ENCODE measurements around the gene ATP6V0A4. TPM values are rescaled to one million over a fixed set of nuclear protein-coding genes. Genes with fewer than 3 reads are reported as not detected.
A peak's percentile ranks its signal among the peaks of the same experiment; 100 is the strongest.

The ATP6V0A4 gene
- total and polyA plus RNA-seq, 2 donors = 0.24 to 1.8 TPM

DNA sequence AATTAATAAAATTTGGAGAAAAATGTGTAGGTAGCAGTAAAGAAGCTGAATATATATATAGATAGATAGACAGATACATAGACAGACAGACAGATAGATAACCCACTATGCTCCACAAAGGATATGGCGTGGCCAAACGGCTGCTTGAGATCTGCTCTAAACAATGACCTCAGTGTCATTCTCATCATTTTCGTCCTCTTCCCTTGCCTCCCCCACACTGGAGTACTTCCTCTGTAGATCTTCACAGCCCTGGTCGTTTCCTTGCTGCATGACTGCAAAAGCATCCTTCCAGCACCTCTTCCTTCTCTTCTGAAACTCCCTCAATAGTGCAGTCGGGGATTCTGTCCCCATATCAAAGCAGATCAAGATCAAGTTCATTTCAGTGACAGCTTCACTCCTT lies 35.6 kb upstream of the ATP6V0A4 start:
- Histone ChIP-seq H3K27ac (ENCODE audit: low read depth in 1 of 2, low read length in 1 of 2) (no peak overlapping the region), H3K27me3 (ENCODE audit: control insufficient read depth in 2 of 2, insufficient read depth in 1 of 2, low read length in 1 of 2) (no peaks in the 10 kb centered on the region), H3K4me3 (ENCODE audit: low read length in 2 of 2) (no peak overlapping the region), H3K9me3 (ENCODE audit: control insufficient read depth in 2 of 2, insufficient read depth in 1 of 2, low read length in 1 of 2) (no peaks in the 10 kb centered on the region), H3K4me1 (ENCODE audit: control insufficient read depth in 2 of 2, insufficient read depth in 2 of 2, low read length in 2 of 2) (no peaks in the 10 kb centered on the region), H3K36me3 (ENCODE audit: control insufficient read depth in 2 of 2, insufficient read depth in 2 of 2, low read length in 1 of 2) (no peaks in the 10 kb centered on the region)
- DNase-seq (ENCODE audit: low read depth in 6 of 9, low spot score in 9 of 9) = no peak
- WGBS = 84% methylated on average over 5 of the region's 5 CpGs

DNA sequence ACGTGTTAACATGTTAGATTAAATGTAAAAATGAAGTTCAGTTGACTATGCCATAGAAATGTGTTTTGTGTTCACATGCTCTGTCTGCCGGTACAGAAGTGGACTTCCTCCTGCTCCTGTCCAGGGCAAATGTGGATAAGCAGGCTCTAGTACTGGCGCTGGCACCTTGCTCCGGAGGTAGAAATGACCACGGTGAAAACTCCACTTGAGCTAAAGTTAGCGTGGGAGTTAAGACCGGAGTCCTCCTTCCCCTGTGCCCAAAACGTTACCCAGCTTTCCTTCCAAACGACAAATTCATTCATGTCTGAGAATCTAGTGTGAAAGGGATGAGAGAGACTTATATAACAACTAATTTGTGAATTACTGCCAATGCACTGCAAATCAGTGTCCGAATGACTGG lies 35.0 kb upstream of the ATP6V0A4 start:
- Histone ChIP-seq H3K4me3 (ENCODE audit: low read length in 2 of 2) (no peak overlapping the region), H3K27ac (ENCODE audit: low read depth in 1 of 2, low read length in 1 of 2) (no peak overlapping the region), H3K4me1 (ENCODE audit: control insufficient read depth in 2 of 2, insufficient read depth in 2 of 2, low read length in 2 of 2) (no peaks in the 10 kb centered on the region), H3K27me3 (ENCODE audit: control insufficient read depth in 2 of 2, insufficient read depth in 1 of 2, low read length in 1 of 2) (no peaks in the 10 kb centered on the region), H3K36me3 (ENCODE audit: control insufficient read depth in 2 of 2, insufficient read depth in 2 of 2, low read length in 1 of 2) (no peaks in the 10 kb centered on the region), H3K9me3 (ENCODE audit: control insufficient read depth in 2 of 2, insufficient read depth in 1 of 2, low read length in 1 of 2) (no peaks in the 10 kb centered on the region)
- DNase-seq (ENCODE audit: low read depth in 6 of 9, low spot score in 9 of 9) = no peak
- 94% methylated on average over 10 of the region's 10 CpGs for WGBS

DNA sequence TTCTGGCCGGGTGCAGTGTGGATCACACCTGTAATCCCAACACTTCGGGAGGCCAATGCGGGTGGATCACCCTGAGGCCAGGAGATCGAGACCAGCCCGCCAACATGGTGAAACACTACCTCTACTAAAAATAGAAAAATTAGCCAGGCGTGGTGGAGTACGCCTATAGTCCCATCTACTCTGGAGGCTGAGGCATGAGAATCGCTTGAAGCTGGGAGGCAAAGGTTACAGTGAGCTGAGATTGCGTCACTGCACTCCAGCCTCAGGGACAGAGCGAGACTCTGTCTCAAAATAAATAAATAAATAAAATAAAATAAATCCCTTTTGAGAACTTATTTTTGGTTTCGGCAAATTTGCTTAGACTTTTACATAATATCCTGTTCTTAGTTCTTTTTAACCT lies 31.3 kb upstream of the ATP6V0A4 start:
- Histone ChIP-seq H3K36me3 (ENCODE audit: control insufficient read depth in 2 of 2, insufficient read depth in 2 of 2, low read length in 1 of 2) (no peaks in the 10 kb centered on the region), H3K4me1 (ENCODE audit: control insufficient read depth in 2 of 2, insufficient read depth in 2 of 2, low read length in 2 of 2) (peaks cover 0 to 5% of the 10 kb centered on the region in 2 donors), H3K27me3 (ENCODE audit: control insufficient read depth in 2 of 2, insufficient read depth in 1 of 2, low read length in 1 of 2) (no peaks in the 10 kb centered on the region), H3K9me3 (ENCODE audit: control insufficient read depth in 2 of 2, insufficient read depth in 1 of 2, low read length in 1 of 2) (peaks cover 0 to 4% of the 10 kb centered on the region in 2 donors), H3K4me3 (ENCODE audit: low read length in 2 of 2) (no peak overlapping the region), H3K27ac (ENCODE audit: low read depth in 1 of 2, low read length in 1 of 2) (no peak overlapping the region)
- 95% methylated on average over 11 of the region's 11 CpGs for WGBS
- DNase-seq (ENCODE audit: low read depth in 6 of 9, low spot score in 9 of 9) = no peak

DNA sequence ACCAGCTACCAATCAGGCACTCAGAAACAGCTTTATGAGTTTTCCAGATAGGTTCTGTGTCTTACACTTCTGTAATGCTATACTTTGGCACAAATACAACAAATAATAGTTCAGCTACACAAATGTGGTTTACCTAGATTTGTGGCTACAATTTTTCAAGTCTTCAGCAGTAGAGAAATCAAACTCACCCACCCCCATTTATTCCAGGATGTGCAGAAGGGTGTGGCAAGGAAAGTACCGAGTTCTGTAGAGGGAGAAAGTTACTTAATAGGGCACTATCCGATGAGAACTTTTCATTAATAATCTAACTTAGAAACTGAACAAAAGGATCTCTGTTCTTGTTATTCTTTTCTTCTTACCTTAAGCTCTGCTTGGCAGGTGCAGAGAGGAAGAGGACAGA lies 30.3 kb upstream of the ATP6V0A4 start:
- H3K27ac ChIP-seq (ENCODE audit: low read depth in 1 of 2, low read length in 1 of 2) = no peak overlapping the region
- H3K4me3 ChIP-seq (ENCODE audit: low read length in 2 of 2) = no peak overlapping the region
- peaks cover 0 to 4% of the 10 kb centered on the region in 2 donors for H3K9me3 ChIP-seq (ENCODE audit: control insufficient read depth in 2 of 2, insufficient read depth in 1 of 2, low read length in 1 of 2)
- no peak for DNase-seq (ENCODE audit: low read depth in 6 of 9, low spot score in 9 of 9)
- peaks cover 0 to 5% of the 10 kb centered on the region in 2 donors for H3K4me1 ChIP-seq (ENCODE audit: control insufficient read depth in 2 of 2, insufficient read depth in 2 of 2, low read length in 2 of 2)
- no peaks in the 10 kb centered on the region for H3K27me3 ChIP-seq (ENCODE audit: control insufficient read depth in 2 of 2, insufficient read depth in 1 of 2, low read length in 1 of 2)
- WGBS = 90% methylated on average over 2 of the region's 2 CpGs
- no peaks in the 10 kb centered on the region for H3K36me3 ChIP-seq (ENCODE audit: control insufficient read depth in 2 of 2, insufficient read depth in 2 of 2, low read length in 1 of 2)

DNA sequence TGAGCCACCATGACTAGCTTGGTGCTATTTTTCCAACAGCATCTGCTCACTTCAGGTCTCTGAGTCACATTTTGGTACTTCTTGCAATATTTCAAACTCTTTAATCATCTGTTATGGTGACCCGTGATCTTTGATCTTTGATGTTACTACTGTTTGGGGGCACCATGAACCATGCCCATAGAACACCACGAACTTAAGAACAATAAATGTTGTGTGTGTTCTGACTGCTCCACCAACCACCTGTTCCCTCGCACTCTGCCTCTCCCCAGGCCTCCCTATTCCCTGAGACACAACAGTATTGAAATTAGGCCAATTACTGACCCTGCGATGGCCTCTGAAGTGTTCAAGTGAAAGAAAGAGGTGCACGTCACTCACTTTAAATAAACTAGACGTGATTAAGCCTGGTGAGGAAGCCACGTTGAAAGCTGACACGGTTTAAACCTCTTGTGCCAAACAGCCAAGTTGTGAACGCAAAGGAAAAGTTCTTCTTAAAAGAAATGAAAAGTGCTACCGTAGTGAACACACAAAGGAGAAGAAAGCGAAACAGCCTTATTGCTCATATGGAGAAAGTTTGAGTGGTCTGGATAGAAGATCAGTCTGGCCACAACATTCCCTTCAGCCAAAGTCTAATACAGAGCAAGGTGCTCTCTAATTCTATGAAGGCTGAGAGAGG lies 27.2 kb upstream of the ATP6V0A4 start:
- no peak overlapping the region for H3K4me3 ChIP-seq (ENCODE audit: low read length in 2 of 2)
- no peaks in the 10 kb centered on the region for H3K27me3 ChIP-seq (ENCODE audit: control insufficient read depth in 2 of 2, insufficient read depth in 1 of 2, low read length in 1 of 2)
- 87% methylated on average over 11 of the region's 11 CpGs for WGBS
- DNase-seq (ENCODE audit: low read depth in 6 of 9, low spot score in 9 of 9) = no peak
- peaks cover 0 to 5% of the 10 kb centered on the region in 2 donors for H3K4me1 ChIP-seq (ENCODE audit: control insufficient read depth in 2 of 2, insufficient read depth in 2 of 2, low read length in 2 of 2)
- peak overlapping the region in 1 of 2 donors; percentile 31 for H3K27ac ChIP-seq (ENCODE audit: low read depth in 1 of 2, low read length in 1 of 2)
- H3K36me3 ChIP-seq (ENCODE audit: control insufficient read depth in 2 of 2, insufficient read depth in 2 of 2, low read length in 1 of 2) = no peaks in the 10 kb centered on the region
- peaks cover 0 to 4% of the 10 kb centered on the region in 2 donors for H3K9me3 ChIP-seq (ENCODE audit: control insufficient read depth in 2 of 2, insufficient read depth in 1 of 2, low read length in 1 of 2)

DNA sequence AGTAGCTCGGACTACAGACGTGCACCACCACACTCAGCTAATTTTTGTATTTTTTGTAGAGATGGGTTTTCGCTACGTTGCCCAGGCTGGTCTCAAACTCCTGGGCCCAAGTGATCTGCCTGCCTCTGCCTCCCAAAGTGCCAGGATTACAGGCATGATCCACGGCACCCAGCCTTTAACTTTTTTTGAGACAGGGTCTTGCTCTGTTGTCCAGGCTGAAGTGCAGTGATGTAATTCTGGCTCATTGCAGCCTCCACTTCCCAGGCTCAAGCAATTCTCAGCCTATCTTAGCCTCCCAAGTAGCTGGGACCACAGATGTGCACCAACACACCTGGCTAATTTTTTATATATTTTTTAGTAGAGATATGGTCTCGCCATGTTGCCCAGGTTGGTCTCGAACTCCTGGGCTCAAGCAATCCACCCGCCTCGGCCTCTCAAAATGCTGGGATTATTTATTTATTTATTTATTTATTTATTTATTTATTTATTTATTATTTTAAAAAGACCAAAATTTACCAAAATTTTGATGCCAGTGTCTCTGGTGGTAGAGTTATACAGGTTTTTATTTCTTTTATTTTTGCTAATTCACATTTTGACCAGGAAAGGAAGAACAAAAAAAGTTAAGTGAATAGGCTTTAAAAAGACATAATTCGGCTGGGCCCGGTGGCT lies 25.0 kb upstream of the ATP6V0A4 start:
- Histone ChIP-seq H3K4me1 (ENCODE audit: control insufficient read depth in 2 of 2, insufficient read depth in 2 of 2, low read length in 2 of 2) (peaks cover 0 to 5% of the 10 kb centered on the region in 2 donors), H3K4me3 (ENCODE audit: low read length in 2 of 2) (no peak overlapping the region), H3K27ac (ENCODE audit: low read depth in 1 of 2, low read length in 1 of 2) (no peak overlapping the region), H3K36me3 (ENCODE audit: control insufficient read depth in 2 of 2, insufficient read depth in 2 of 2, low read length in 1 of 2) (no peaks in the 10 kb centered on the region), H3K27me3 (ENCODE audit: control insufficient read depth in 2 of 2, insufficient read depth in 1 of 2, low read length in 1 of 2) (no peaks in the 10 kb centered on the region), H3K9me3 (ENCODE audit: control insufficient read depth in 2 of 2, insufficient read depth in 1 of 2, low read length in 1 of 2) (peaks cover 0 to 4% of the 10 kb centered on the region in 2 donors)
- WGBS = 93% methylated on average over 11 of the region's 11 CpGs
- no peak for DNase-seq (ENCODE audit: low read depth in 6 of 9, low spot score in 9 of 9)

DNA sequence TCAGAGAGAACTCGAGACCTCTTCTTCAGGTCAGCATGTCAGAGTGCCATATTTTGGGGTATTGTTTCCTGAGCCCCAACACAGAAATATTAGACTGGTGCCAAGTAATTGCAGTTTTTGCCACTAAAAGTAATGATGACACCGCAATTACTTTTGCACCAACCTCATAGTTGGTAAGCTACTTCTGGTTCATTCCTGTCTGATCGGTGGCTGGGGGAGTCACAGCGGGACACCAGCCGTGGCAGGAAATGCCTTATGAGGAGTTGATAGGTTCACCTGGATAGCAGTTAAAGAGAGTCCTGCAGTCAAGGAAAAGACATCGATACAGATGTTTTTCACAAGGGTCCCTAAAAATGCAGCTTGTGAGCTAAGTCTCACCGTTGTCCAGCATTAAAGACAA lies 23.9 kb upstream of the ATP6V0A4 start:
- no peak for DNase-seq (ENCODE audit: low read depth in 6 of 9, low spot score in 9 of 9)
- WGBS = 97% methylated on average over 7 of the region's 7 CpGs
- Histone ChIP-seq H3K4me1 (ENCODE audit: control insufficient read depth in 2 of 2, insufficient read depth in 2 of 2, low read length in 2 of 2) (peaks cover 0 to 5% of the 10 kb centered on the region in 2 donors), H3K9me3 (ENCODE audit: control insufficient read depth in 2 of 2, insufficient read depth in 1 of 2, low read length in 1 of 2) (peaks cover 0 to 4% of the 10 kb centered on the region in 2 donors), H3K27ac (ENCODE audit: low read depth in 1 of 2, low read length in 1 of 2) (no peak overlapping the region), H3K4me3 (ENCODE audit: low read length in 2 of 2) (no peak overlapping the region), H3K27me3 (ENCODE audit: control insufficient read depth in 2 of 2, insufficient read depth in 1 of 2, low read length in 1 of 2) (no peaks in the 10 kb centered on the region), H3K36me3 (ENCODE audit: control insufficient read depth in 2 of 2, insufficient read depth in 2 of 2, low read length in 1 of 2) (no peaks in the 10 kb centered on the region)

DNA sequence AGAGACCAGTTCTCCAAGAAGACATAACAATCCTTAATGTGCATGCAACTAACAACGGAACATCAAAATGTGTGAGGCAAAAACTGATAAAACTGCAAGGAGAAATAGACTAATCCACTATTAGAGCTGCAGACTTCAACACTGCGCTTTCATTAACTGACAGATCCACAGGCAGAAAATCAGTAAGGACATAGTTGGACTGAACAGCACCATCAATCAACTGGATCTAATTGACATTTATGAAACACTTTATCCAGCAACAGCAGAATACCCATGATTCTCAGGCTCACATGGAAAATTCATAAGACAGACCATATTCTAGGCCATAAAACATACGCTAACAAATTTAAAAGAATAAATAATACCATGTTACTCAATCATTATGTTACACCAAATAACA lies 21.6 kb upstream of the ATP6V0A4 start:
- H3K4me1 ChIP-seq (ENCODE audit: control insufficient read depth in 2 of 2, insufficient read depth in 2 of 2, low read length in 2 of 2) = no peaks in the 10 kb centered on the region
- WGBS = 97% methylated on average over 3 of the region's 3 CpGs
- H3K27me3 ChIP-seq (ENCODE audit: control insufficient read depth in 2 of 2, insufficient read depth in 1 of 2, low read length in 1 of 2) = no peaks in the 10 kb centered on the region
- no peaks in the 10 kb centered on the region for H3K9me3 ChIP-seq (ENCODE audit: control insufficient read depth in 2 of 2, insufficient read depth in 1 of 2, low read length in 1 of 2)
- no peak overlapping the region for H3K27ac ChIP-seq (ENCODE audit: low read depth in 1 of 2, low read length in 1 of 2)
- no peaks in the 10 kb centered on the region for H3K36me3 ChIP-seq (ENCODE audit: control insufficient read depth in 2 of 2, insufficient read depth in 2 of 2, low read length in 1 of 2)
- DNase-seq (ENCODE audit: low read depth in 6 of 9, low spot score in 9 of 9) = no peak
- no peak overlapping the region for H3K4me3 ChIP-seq (ENCODE audit: low read length in 2 of 2)

DNA sequence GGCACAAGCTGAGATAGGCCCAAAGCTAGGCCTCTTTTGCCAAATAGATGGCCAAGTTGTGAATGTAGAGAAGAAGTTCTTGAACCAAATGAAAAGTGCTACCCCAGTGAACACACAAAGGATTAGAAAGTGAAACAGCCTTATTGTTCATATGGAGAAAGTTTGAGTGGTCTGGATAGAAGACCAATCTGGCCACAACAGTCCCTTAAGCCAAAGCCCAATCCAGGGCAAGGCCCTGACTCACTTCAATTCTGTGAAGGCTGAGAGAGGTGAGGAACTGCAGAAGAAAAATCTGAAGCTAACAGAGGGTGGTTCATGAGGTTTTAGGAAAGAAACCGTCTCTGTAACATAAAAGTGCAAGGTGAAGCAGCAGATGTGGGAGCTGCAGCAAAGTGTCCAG lies 18.7 kb upstream of the ATP6V0A4 start:
- Histone ChIP-seq H3K4me3 (ENCODE audit: low read length in 2 of 2) (no peak overlapping the region), H3K36me3 (ENCODE audit: control insufficient read depth in 2 of 2, insufficient read depth in 2 of 2, low read length in 1 of 2) (no peaks in the 10 kb centered on the region), H3K27ac (ENCODE audit: low read depth in 1 of 2, low read length in 1 of 2) (no peak overlapping the region), H3K27me3 (ENCODE audit: control insufficient read depth in 2 of 2, insufficient read depth in 1 of 2, low read length in 1 of 2) (no peaks in the 10 kb centered on the region), H3K9me3 (ENCODE audit: control insufficient read depth in 2 of 2, insufficient read depth in 1 of 2, low read length in 1 of 2) (no peaks in the 10 kb centered on the region), H3K4me1 (ENCODE audit: control insufficient read depth in 2 of 2, insufficient read depth in 2 of 2, low read length in 2 of 2) (no peaks in the 10 kb centered on the region)
- 93% methylated on average over 1 of the region's 1 CpG for WGBS
- DNase-seq (ENCODE audit: low read depth in 6 of 9, low spot score in 9 of 9) = no peak
